Activated CD4-positive, CD25-positive, alpha-beta regulatory T cell treated with anti-CD3 and anti-CD28 coated beads, Interleukin-2, amount 50 U/mL, for 16 hours (primary cell): ENCODE data around the gene ADNP2.

Experiments used
- DNase-seq: peaks from one replicate; pipeline ENCODE4 v3.0.0-alpha.2; 2020; ENCODE audit warnings: low read depth, low spot score

ADNP2 gene

DNA sequence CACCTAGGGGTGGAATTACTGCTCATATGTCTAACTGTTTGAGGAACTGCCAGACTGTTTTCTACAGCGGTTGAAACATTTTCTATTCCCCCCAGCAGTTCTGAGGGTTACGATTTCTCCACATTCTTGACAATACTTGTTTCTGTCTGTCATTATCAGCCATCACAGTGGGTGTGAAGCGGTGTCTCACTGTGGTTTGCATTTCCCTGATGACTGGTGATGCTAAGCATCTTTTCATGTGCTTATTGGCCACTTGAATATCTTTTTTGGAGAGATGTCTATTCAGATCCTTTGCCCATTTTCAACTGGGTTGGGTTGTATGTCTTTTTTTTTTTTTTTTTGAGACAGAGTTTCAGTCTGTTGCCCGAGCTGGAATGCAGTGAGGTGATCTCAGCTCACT, 63.0 kb downstream of the ADNP2 start:
- DNase-seq = no peak

DNA sequence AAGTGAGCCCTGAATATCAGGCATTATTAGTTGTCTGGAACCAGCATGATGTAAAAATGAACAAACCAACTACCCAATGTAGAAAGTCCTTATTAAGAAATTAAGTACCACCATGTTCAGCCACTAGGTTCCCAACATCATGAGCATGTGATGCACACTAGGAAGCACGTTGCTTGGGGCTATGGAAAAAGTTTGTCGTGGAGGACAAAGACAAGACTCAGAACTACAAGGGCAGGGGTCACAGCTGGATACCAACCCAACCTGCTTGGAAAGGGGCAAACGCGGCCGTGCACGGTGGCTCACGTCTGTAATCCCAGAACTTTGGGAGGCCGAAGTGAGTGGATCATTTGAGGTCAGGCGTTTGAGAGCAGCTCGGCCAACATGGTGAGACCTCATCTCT, 64.0 kb downstream of the ADNP2 start:
- DNase-seq = no peak

DNA sequence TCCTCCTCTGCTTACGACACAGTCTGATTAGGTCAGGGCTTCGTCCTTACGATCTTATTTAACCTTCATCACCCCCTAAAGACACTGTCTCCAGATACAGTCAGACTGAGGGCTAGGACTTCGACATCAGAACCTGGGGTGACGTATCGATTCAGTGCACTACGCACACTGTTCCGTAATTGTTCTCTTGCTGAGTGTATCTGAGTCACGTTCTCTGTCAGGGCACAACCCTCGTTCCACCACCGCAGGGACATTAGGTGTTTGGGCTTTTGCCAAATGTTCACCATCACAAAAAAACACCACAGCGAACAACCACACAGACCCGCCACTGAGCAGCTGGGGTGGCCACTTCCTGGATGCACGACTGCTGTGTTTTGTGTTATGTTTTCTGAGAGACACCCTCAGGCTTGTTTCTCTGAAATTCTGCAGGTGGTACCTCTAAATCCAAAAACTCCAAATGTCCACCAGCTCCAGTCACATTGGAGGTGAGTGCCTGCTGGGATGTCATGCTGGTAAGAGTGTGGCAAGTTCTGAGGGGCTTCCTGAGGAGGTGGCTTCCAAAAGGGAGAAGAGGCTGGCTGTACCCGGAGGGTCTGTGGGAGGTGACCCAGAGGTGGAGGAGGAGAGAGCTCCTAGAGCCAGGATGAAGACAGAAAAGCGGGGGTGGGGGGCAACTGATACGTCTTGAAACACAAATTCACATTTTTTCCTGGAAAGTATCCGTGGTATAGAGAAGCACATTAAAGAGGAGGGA, 66.6 kb downstream of the ADNP2 start:
- no peak for DNase-seq

DNA sequence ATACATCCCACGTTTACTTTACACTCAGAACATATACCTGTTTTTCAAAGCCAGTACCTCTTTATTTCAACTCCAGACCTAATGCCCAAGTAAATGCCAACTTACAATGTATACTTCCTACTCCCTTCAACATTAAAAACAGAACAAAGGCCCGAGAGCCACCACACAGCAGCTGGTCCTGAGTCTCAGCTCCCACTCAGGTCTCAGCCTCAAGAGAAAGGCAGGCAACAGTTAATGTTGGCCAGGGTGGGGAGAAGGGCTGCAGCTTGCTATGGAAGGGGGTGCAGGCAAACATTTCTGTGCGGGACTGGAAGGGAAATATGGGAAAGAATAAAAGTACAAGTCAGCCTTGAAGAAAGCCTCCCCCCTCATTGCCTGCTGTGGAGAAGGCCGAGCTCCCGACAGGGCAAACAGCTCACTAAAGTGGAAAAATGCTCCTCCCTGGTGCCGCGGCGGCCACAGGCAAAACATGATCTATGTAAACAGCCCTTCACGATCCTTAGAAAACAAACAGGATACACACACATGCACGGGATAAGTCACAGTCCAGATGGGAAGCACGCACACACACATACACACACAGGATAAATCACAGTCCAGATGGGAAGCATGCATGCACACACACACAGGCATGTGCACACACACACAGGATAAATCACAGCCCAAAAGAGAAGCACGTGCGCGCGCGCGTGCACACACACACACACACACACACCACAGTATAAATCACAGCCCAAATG, 67.4 kb downstream of the ADNP2 start:
- DNase-seq = no peak

DNA sequence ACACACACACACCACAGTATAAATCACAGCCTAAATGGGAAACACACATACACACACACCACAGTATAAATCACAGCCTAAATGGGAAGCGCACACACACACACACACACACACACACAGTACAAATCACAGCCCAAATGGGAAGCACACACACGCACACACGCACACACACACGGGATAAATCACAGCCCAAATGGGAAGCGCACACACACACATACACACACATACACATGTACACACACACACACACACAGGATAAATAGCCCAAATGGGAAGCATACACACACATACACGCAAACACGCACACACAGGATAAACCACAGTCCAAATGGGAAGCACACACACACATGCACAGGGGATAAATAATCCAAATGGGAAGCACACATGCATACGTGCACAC, 68.1 kb downstream of the ADNP2 start:
- DNase-seq = no peak

DNA sequence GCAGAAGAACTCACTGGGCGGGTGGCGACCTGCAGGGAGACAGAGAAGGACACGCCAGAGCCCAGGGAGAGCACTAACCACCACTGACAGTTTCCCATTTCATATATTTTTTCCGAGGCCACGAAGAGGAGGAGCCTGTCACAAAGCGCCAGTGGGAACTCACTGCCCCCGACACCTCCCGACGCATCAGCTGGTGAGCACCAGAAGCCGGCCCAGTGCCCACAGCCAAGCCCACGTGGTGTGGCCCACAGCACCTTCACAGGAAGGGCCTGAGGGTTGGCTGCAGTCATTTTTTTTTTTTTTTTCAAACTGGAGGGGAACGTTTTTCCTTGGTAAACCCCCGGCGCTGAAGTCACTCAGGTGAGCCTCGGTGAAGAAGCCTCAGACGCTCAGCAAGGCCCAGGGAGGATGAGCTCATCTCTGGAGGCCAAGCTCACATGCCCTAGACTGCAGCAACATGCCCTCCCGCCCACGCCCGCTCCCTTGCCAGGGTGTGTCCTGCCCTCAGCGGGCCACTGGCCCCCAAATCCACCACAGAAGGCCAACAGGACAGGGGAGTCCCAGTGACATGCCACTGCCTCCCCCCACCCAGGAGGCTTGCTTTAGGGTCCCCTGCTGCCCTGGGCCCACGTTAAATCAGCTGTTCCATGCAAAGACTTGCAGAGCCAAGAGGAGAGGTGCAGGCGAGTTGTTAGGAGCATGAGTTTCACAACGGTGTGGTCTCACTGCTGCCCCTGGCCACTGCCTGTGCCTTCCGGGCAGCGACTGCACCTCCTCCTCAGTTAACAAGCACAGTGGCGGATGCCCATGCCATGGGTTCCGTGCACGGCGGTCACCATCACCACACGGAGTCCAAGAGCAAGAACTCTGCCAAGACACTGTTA, 70.1 kb downstream of the ADNP2 start:
- no peak for DNase-seq

DNA sequence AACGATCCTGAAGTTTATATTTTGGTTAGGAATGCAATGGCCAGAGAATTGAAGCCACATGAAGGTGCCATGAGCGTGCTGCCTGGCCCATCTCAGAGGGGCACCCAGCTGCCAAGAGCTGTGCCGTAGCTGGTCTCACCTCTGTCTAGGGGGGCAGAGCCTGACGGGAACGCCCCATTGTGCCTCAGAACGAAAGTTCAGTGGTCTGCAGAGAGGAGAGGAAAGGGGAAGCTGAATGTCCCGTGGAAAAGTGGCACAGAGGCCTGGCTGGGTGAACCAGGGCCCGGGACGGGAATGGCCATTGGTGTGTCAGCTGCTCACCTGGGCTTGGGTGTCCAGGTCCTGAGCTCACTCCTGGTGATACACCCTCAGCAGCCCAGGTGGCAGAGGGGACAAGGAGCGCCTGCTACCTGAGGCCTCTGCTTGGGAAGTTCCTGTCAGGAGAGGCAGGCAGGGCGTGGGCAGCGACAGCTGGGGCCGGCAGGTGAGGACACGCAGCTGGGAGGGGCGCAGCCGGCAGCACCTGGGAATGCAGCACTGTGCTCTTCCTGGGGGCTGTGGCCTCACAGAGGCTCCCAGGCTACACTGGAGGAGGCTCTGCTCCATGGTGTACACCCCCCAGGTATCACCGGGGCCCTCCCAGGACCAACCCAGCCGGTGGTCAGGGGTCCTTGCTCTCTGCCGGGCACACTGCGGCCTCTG, 70.9 kb downstream of the ADNP2 start:
- no peak for DNase-seq

DNA sequence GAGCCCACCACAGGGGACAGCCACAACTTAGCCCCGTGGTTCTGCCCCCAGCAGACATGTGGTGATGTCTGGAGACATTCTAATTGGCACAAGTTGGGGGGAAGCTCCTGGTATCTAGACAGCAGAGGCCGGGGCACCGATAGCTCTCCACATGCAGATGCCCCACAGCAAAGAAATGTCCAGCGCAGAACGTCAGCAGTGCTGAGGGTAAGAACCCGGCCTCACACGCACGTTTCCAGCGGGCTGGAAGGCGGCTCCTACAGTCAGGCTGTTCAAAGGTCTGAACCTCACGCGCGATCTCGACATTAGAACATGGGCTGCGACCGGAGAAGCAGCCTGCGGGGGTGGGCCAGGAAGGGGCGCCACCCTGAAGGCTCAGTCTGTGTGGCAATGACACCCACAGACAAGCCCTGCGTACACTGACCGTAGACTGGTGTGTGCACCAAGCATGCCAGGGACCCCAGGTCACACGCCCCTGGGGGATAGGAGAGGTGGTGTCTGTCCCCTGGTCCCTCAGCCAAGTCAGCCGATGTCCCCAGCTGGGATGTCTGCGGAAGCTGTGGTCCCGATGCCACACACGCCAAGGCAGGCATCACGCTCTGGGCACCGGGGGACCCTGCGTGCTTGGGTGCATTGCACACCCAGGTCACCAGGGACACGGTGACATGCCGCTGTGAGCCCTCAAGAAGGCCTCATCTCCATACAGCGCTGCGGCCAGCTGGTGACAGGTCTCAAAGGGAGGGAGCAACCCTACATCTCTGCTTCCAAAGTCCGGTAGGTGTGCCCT, 71.9 kb downstream of the ADNP2 start:
- no peak for DNase-seq

DNA sequence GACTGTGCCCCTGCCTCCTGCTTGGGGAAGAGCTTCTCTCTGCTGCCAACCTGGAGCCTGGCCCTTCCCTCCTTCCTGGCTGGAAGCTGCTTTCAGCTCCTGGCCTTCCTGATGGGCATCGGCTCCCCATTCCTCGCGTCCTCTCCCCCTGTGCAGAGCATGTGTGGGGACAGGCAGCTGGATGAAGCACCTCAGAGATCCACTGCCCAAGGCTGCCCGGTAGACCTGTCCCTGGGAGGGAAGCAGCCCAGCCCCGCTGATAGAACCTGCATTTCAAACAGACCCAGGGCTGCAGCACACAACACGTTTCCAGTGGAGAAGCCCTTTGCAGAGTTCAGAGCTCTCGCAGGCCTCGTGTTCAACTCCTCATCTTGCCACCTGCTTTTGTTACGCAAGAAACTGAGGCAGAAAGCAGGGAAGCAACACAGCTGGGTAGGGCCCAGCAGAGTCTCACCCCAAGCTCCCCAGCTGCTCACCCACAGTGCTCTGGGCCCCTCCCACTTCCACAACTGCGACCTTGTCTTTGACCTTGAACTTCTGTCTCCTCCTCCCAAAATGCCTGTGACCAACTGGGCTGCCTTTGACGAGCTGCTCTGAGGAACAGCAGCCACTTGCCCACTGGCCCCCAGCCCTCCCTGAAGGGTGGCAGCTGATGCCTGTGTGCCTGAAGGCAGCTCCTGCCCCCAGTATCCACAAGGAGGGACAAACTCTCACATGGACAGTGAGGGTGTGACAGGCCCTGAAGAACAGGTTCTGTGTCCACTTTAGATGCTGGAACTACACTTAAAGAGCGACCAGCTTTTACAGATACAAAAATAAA, 72.8 kb downstream of the ADNP2 start:
- no peak for DNase-seq

DNA sequence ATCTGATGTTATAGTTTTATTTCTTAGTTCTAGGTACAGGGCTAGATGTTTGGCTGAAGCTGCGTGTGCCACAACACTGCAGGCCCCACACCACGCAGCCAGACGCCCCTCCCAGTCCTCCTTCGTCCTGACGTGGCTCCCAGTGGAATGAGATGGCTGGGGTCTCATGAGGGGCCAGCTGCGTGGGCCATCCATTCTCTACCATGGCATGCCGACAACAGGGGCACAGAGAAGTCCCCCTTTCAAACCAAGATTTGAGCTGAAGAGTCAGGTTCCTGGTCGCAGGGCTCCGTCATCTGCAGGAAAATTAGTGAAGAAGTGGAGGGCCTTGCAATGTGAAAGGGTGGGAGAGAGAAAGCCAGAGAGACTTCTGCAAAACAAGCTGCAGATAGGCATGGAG, 73.8 kb downstream of the ADNP2 start:
- DNase-seq = no peak

DNA sequence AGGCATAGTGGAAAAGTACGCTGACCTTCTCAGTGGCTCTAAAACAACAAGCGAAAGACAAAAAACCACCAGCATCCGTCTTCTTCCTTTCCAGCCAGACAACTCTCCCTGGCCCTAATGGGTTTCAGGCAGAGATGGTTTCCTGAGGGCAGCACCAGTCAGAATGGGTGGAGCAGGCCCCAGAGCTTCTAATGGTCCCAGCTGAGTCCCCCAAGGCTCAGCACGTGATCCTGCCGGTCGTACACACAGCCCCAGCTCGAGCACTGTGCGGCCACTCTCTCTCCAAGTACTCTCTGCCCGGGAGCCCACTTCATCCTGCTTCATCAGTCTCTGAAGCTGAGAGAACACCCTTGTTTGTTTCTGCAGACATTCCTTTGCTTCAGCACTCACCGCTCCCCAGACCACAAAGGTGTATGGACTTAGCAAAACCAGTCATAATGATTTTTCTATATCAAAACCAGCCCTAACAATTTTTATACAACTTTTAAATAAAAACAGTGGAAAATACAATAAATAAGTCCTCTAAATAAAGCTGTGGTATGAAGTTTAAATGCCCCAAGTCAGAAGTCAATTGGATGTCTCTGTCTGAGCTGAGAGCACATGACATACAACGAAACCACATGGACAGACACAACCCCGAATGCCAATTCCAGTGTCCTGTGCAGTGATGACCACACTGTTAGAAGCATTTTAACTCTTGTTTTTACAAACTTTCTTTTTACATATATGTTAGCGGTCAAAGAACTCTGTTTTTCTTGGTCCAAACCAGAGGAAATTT, 74.4 kb downstream of the ADNP2 start:
- no peak for DNase-seq

DNA sequence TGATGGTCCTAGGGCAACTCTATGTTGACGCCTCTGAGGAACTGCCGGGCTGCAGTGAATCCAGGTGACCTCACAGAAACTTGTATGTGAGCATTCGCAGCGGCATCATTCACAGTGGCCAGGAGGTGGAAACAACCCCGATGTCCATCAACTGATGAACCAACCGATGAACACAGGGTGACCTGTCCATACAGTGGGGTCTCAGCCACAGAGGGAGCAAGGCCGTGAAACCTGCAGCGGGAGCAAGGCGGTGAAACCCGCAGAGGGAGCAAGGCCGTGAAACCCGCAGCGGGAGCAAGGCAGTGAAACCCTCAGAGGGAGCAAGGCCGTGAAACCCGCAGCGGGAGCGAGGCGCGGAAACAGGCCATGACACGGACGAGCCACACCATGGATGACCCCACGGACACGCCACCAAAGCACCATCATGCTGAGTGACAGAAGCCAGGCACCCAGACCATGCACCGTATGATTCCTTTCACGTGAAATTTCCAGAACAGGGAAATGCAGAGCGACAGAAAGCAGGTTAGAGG, 75.2 kb downstream of the ADNP2 start:
- DNase-seq = no peak

DNA sequence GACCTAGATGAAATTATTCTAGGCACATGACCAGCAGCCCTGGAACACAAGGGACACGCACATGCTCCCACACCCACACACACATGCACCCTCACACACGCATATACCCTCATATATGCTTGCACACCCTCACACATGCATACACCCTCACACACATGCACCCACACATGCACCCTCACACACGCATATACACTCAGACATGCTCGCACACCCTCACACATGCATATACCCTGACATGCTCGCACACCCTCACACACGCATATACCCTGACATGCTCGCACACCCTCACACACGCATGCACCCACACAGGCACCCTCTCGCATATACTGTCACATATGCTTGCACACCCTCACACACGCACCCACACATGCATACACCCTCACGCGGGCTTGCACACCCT, 76.5 kb downstream of the ADNP2 start:
- DNase-seq = no peak

DNA sequence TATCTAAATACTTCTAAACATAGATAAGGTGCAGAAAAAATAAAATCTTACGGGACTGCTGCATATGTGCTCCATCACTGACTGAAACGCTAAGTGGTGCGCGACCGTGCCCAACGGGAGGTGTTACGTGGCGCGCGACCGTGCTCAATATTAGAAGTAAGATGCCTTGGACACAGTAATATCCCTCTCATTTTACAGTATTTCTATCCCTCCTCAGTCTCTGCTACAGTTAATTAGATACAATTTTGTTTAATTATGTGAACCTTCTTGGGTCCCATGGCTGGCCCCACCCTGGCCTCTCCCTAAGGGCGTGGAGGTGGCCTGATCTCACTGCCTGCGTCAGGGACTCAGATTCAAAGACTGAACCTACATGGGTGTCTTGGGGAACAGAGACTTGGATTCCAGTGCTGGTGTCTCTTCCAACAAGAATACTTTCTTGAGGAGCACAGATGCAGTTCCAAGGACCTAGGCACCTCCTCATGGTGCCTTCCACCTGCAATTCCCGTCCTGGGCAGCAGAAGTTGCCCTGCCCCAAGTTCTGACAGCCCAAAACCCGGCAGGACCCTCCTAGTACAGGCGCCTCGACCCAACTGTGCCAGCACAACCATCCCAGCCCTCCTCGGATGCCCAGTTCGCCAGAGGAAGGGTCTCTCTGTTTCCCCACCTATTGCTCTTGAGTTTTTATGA, 79.0 kb downstream of the ADNP2 start:
- DNase-seq = no peak

DNA sequence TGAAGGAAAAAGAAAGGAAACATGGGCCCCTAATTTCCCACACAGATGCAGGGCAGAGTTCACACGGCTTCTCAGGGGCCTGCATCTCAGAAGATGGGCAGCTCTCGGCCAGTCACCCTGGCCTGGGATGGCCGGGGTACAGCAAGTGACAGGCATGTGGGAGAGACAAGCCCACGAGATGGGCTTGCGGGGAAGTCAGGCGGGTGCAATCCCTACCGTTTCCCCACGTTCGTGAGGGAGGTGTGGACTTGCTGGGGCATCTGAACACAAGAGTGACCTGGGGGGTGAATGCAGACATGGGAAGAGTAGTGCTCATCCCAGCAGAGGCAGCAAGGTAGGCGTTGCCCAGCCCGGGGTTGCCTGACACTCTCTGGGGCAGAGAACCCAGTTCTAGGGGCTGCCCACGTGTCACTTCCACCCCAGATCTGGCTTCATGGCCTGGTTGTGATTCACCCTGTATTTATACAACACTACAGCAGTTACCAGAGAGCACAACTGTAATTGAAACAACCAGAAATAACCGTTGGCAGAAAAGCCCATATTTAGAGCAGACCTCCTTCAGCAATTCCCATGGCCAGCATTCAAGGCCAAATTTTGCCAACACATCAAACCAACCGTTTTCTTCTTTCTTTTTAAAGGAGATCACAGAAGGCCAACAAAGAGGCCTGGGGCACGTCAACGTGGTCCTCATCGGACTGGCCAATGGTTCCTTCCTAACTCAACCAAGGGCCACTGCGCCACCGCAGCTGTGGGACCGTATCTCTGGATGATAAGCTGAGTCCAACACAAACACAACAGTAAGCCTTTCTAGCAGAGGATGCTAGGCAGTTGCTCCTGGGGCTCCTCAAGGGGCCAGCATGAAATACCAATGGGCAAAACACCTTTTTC, 79.8 kb downstream of the ADNP2 start:
- no peak for DNase-seq

DNA sequence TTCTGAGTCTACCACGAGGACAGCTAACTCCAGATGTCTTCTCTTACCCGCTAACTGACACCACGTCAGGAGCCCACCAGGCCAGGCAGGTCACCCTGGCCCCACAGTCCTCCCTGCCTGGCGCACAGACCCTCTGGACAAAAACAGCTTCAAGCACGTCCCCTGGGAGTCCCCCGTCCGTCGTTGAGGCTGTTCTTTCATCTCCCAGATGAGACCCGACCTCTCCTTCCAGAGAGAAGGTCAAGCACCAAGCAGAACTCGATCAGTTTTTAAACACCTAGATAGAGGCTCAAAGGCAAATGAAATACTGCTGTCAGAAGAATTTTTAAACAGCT, 80.4 kb downstream of the ADNP2 start:
- DNase-seq = no peak
